Measurements from ENCODE around the gene AUTS2.

- TF ChIP-seq CTCF (IDR thresholded peaks at IDR 0.05) (no peak), POLR2AphosphoS5 (IDR thresholded peaks at IDR 0.05; ENCODE audit: low read depth, low read length) (no peak), TCF7L2 (IDR thresholded peaks at IDR 0.05; ENCODE audit: low read depth, low read length) (no peak)
- TF ChIP-seq, protein P1, sequence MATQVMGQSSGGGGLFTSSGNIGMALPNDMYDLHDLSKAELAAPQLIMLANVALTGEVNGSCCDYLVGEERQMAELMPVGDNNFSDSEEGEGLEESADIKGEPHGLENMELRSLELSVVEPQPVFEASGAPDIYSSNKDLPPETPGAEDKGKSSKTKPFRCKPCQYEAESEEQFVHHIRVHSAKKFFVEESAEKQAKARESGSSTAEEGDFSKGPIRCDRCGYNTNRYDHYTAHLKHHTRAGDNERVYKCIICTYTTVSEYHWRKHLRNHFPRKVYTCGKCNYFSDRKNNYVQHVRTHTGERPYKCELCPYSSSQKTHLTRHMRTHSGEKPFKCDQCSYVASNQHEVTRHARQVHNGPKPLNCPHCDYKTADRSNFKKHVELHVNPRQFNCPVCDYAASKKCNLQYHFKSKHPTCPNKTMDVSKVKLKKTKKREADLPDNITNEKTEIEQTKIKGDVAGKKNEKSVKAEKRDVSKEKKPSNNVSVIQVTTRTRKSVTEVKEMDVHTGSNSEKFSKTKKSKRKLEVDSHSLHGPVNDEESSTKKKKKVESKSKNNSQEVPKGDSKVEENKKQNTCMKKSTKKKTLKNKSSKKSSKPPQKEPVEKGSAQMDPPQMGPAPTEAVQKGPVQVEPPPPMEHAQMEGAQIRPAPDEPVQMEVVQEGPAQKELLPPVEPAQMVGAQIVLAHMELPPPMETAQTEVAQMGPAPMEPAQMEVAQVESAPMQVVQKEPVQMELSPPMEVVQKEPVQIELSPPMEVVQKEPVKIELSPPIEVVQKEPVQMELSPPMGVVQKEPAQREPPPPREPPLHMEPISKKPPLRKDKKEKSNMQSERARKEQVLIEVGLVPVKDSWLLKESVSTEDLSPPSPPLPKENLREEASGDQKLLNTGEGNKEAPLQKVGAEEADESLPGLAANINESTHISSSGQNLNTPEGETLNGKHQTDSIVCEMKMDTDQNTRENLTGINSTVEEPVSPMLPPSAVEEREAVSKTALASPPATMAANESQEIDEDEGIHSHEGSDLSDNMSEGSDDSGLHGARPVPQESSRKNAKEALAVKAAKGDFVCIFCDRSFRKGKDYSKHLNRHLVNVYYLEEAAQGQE (IDR thresholded peaks at IDR 0.05; ENCODE audit: insufficient read depth in 1 of 2, low read depth in 2 of 2, low read length in 1 of 2): no peak
Observed at GRCh38 chr7:70047384-70047783, 449.1 kb downstream of the AUTS2 start.

Measured in Panc1 (cell line).